Loucy (cell line): ENCODE results near the gene VIPR2.

Experiments
- CTCF ChIP-seq: fragments of 200-600 bp; sonication (generic); conservative IDR thresholded peaks from 2 replicates; pipeline ENCODE4 v1.5.1; 2014; ENCODE audit warnings: mild to moderate bottlenecking, antibody characterized with exemption, low read length
- EZH2phosphoT487 ChIP-seq: fragments of 200-600 bp; IDR thresholded peaks from 2 replicates; pipeline ENCODE4 v1.6.1; 2018; ENCODE audit warnings: antibody characterized with exemption, mild to moderate bottlenecking, moderate library complexity, borderline replicate concordance

DNA sequence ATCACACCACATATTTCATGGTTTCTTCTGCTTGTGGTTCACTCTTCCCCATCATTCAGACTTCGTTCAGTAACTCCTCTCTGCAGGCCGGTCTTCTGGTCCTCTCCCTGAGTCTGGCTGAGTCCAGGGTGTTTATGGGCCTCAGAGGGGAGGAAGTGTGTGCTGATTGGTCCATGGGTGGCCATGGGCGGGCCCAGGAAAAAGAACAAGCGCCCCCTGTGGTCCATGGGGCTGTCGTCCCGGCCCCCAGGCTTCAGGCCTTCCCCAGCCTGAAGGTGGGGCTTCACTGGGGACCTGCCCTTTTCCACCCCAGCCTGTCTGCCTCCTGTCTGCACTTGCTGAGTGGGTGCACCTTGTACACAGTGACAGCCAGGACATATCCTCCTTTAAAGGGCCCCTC, 123.7 kb downstream of the VIPR2 start:
- TF ChIP-seq CTCF (no peak), EZH2phosphoT487 (no peak)
